Thoracic aorta (tissue), 2 donors: ENCODE data around the gene GPC6. TPM values are rescaled to one million over a fixed set of nuclear protein-coding genes. Genes with fewer than 3 reads are reported as not detected.

Experiments used
- ATAC-seq: fragments of 150-250 bp; one replicate; pipeline ENCODE4 v1.8.0; 2017; ENCODE audit warnings: low read depth; ENCODE audit not compliant: insufficient number of reproducible peaks, low FRiP score
- DNase-seq: peaks from one replicate; pipeline ENCODE4 v3.0.0-alpha.2; 2020; ENCODE audit warnings: low spot score
- H3K27ac ChIP-seq, 2 donors: fragments of 200-600 bp; sonication (generic); 1 replicate in 1 of 2; 2 replicates in 1 of 2; pipeline ENCODE4 v1.5.1; 2016; ENCODE audit warnings: mild to moderate bottlenecking in 2 of 2, moderate library complexity in 2 of 2
- H3K27me3 ChIP-seq: fragments of 200-600 bp; sonication (generic); replicated peaks from 2 replicates; pipeline ENCODE4 v1.6.0; 2016; ENCODE audit warnings: mild to moderate bottlenecking; ENCODE audit not compliant: insufficient read depth
- H3K36me3 ChIP-seq: fragments of 200-600 bp; sonication (generic); one replicate; pipeline ENCODE4 v1.5.1; 2016
- H3K4me1 ChIP-seq, 2 donors: fragments of 200-600 bp; sonication (generic); 1 replicate in 1 of 2; 2 replicates in 1 of 2; pipeline versions ENCODE4 v1.5.1 to v1.6.0; 2016; ENCODE audit warnings: low read depth in 2 of 2, mild to moderate bottlenecking in 1 of 2; ENCODE audit not compliant: control insufficient read depth in 1 of 2
- H3K4me3 ChIP-seq: fragments of 200-600 bp; sonication (generic); 2 replicates; pipeline ENCODE4 v1.5.1; 2016; ENCODE audit warnings: mild to moderate bottlenecking
- H3K9me3 ChIP-seq: fragments of 200-600 bp; sonication (generic); 2 replicates; pipeline ENCODE4 v1.5.1; 2016
- CTCF ChIP-seq: fragments of 200-600 bp; sonication (generic); IDR thresholded peaks from one replicate; pipeline ENCODE4 v1.5.1; 2019; ENCODE audit warnings: antibody characterized with exemption
- total RNA-seq, 2 donors: library from RNA; depleted of rRNA; stranded (reverse); fragments of >200 nt; gene quantifications; one replicate each; pipeline versions ENCODE4 v1.1.0 to v1.2.3, GENCODE V29; 2016

GPC6 gene
- total RNA-seq, 2 donors from 2014 or later: 34.9 to 56.4 TPM

- no peaks in the 10 kb centered on the region for H3K36me3 ChIP-seq
- no peaks in the 10 kb centered on the region for H3K4me1 ChIP-seq
- H3K4me3 ChIP-seq: no peak overlapping the region
- TF ChIP-seq CTCF: no peak
- ATAC-seq (no peak), DNase-seq (no peak)
- H3K27ac ChIP-seq: no peak overlapping the region
- H3K27me3 ChIP-seq: no peaks in the 10 kb centered on the region
- no peaks in the 10 kb centered on the region for H3K9me3 ChIP-seq
Observed at GRCh38 chr13:93338906-93339305, 112.3 kb downstream of the GPC6 start.

DNA sequence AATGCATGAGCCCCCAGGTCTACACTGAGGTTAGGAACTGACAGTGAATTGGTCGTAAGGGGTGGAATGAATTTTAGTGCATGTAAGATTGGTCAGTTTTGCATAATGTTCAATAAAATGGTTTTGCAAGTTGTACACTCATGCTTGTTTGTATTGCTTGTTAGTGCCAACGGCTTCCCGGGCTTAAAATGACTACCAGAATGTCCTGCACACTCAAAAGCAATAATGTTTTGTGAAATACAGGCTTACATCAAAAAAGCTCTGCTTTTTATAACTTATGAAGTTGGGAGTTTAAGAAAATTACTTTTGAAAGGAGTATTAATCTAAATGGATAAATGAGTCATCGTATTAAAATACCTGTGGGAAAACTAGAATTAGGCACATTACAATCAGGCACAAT, 112.9 kb downstream of the GPC6 start:
- Histone ChIP-seq H3K4me3 (no peak overlapping the region), H3K9me3 (no peaks in the 10 kb centered on the region), H3K27me3 (no peaks in the 10 kb centered on the region), H3K27ac (no peak overlapping the region), H3K36me3 (no peaks in the 10 kb centered on the region), H3K4me1 (no peaks in the 10 kb centered on the region)
- DNase-seq (no peak), ATAC-seq (no peak)
- TF ChIP-seq CTCF: no peak

- no peak for DNase-seq
- no peak for ATAC-seq
- H3K36me3 ChIP-seq: no peaks in the 10 kb centered on the region
- H3K27me3 ChIP-seq: no peaks in the 10 kb centered on the region
- H3K4me3 ChIP-seq: no peak overlapping the region
- H3K9me3 ChIP-seq: no peaks in the 10 kb centered on the region
- TF ChIP-seq CTCF: no peak
- H3K27ac ChIP-seq: no peak overlapping the region
- no peaks in the 10 kb centered on the region for H3K4me1 ChIP-seq
Observed at GRCh38 chr13:93341517-93341916, 114.9 kb downstream of the GPC6 start.

DNA sequence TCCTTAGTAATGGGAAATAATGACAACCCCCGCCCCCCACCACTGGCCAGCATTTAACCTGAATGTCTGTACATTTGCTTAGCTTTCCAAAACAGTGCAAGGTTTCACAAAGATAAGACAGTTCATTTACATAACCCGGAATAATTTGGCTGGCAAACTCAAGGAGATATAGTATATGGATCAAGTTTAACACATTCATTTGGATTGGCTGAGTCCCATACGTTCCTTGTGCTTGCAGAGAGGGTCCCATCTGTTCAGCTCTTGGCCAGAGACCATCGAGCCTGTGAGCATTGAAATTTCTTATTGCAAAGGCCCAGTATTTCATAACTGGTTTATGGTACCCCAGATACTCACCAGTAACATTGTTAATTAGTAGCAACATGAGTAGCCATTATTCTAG, 116.5 kb downstream of the GPC6 start:
- TF ChIP-seq CTCF: no peak
- Histone ChIP-seq H3K4me3 (no peak overlapping the region), H3K27ac (no peak overlapping the region), H3K27me3 (no peaks in the 10 kb centered on the region), H3K4me1 (no peaks in the 10 kb centered on the region), H3K9me3 (no peaks in the 10 kb centered on the region), H3K36me3 (no peaks in the 10 kb centered on the region)
- DNase-seq (no peak), ATAC-seq (no peak)

DNA sequence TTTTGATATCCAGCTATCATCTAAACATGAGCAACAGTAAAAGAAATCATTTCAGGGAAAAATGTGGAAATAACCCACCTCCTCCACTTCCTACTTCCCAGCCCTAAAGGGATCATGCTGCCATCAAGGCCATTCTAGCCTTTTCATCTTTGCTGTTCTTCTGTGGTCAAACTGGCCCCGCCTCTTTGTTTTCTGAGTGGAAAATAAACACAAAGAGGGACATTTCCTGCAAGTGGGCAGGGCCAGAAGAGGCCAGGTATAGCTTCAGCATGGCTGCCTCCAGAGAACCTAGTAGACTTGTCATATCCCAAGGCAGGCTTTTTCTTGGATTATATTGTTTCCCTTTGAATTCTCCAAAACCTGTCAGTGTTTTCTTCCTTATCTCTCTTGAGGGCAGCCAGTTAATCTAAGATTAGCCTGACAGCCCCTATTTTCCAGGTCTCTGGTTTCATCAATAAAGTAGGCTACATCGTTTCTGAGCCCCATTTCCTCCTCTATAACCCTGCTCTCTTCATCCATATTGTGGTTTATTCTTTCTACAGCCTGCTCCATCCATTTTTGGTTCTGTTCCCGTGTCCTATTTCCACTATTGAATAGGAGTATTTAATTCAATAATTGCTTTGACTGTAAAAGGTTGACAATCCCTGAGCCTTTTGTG, 117.6 kb downstream of the GPC6 start:
- Histone ChIP-seq H3K27ac (no peak overlapping the region), H3K9me3 (no peaks in the 10 kb centered on the region), H3K4me1 (no peaks in the 10 kb centered on the region), H3K36me3 (no peaks in the 10 kb centered on the region), H3K27me3 (no peaks in the 10 kb centered on the region), H3K4me3 (no peak overlapping the region)
- DNase-seq (no peak), ATAC-seq (no peak)
- no peak for TF ChIP-seq CTCF
